ENCODE measurements around the gene HDAC9.

HDAC9 gene

GRCh38 chr7:18858232-18858631 lies 362.7 kb downstream of the HDAC9 start:
- no peak for DNase-seq

GRCh38 chr7:18859318-18859717 lies 363.8 kb downstream of the HDAC9 start:
- no peak for DNase-seq

GRCh38 chr7:18860221-18860620 lies 364.7 kb downstream of the HDAC9 start:
- no peak for DNase-seq

- DNase-seq = no peak
Measured at GRCh38 chr7:18861514-18862118, 366.1 kb downstream of the HDAC9 start.

- no peak for DNase-seq
Measured at GRCh38 chr7:18864967-18865366, 369.4 kb downstream of the HDAC9 start.

GRCh38 chr7:18866359-18867036 lies 370.9 kb downstream of the HDAC9 start:
- DNase-seq = no peak

GRCh38 chr7:18872344-18872743 lies 376.8 kb downstream of the HDAC9 start:
- DNase-seq = no peak

GRCh38 chr7:18873734-18874336 lies 378.3 kb downstream of the HDAC9 start:
- DNase-seq = no peak

GRCh38 chr7:18874880-18875279 lies 379.3 kb downstream of the HDAC9 start:
- DNase-seq = no peak

- no peak for DNase-seq
Measured at GRCh38 chr7:18877874-18878273, 382.3 kb downstream of the HDAC9 start.

GRCh38 chr7:18886832-18887231 lies 391.3 kb downstream of the HDAC9 start:
- no peak for DNase-seq

GRCh38 chr7:18889436-18889835 lies 393.9 kb downstream of the HDAC9 start:
- DNase-seq = no peak

GRCh38 chr7:18890134-18890533 lies 394.6 kb downstream of the HDAC9 start:
- no peak for DNase-seq

- no peak for DNase-seq
Measured at GRCh38 chr7:18890885-18891621, 395.5 kb downstream of the HDAC9 start.

GRCh38 chr7:18893156-18893555 lies 397.6 kb downstream of the HDAC9 start:
- no peak for DNase-seq

GRCh38 chr7:18894155-18894554 lies 398.6 kb downstream of the HDAC9 start:
- no peak for DNase-seq

- no peak for DNase-seq
Measured at GRCh38 chr7:18895456-18895855, 399.9 kb downstream of the HDAC9 start.

GRCh38 chr7:18896343-18896975 lies 400.9 kb downstream of the HDAC9 start:
- DNase-seq = no peak

- DNase-seq = no peak
Measured at GRCh38 chr7:18900236-18900635, 404.7 kb downstream of the HDAC9 start.

- no peak for DNase-seq
Measured at GRCh38 chr7:18900803-18901202, 405.3 kb downstream of the HDAC9 start.

GRCh38 chr7:18901351-18901750 lies 405.8 kb downstream of the HDAC9 start:
- DNase-seq = no peak

- DNase-seq = no peak
Measured at GRCh38 chr7:18901982-18902421, 406.5 kb downstream of the HDAC9 start.

- no peak for DNase-seq
Measured at GRCh38 chr7:18902892-18903291, 407.3 kb downstream of the HDAC9 start.

Data from GF-D8 (cell line).